HepG2 (cell line): ENCODE measurements around the gene CLEC18A.
"Not testable (repeated sequence)": the region's sequence is repeated elsewhere in the genome, so short reads cannot be mapped to it uniquely, and the experiment has no call there.

ENCODE experiments used
- AFF4 ChIP-seq: sonication (generic); formaldehyde crosslinking; IDR thresholded peaks from 2 replicates; pipeline ENCODE4 v1.4.0; 2020; ENCODE audit warnings: missing genetic modification reagents
- EZH2 ChIP-seq: conservative IDR thresholded peaks from 2 replicates; pipeline ENCODE4 v1.6.1; 2012; ENCODE audit warnings: mild to moderate bottlenecking, low read depth, low read length, moderate library complexity
- HIVEP1 ChIP-seq: sonication (generic); formaldehyde crosslinking; IDR thresholded peaks from 2 replicates; pipeline ENCODE4 v1.4.0; 2020; ENCODE audit warnings: mild to moderate bottlenecking, missing genetic modification reagents
- POGK ChIP-seq: sonication (generic); formaldehyde crosslinking; conservative IDR thresholded peaks from 2 replicates; pipeline ENCODE4 v1.8.0; 2022; ENCODE audit warnings: mild to moderate bottlenecking, moderate library complexity, missing genetic modification reagents
- REPIN1 ChIP-seq: sonication (generic); formaldehyde crosslinking; IDR thresholded peaks from 2 replicates; pipeline ENCODE4 v1.8.0; 2022; ENCODE audit warnings: missing genetic modification reagents, low read depth, mild to moderate bottlenecking, borderline replicate concordance
- SNAI1 ChIP-seq: sonication (generic); formaldehyde crosslinking; IDR thresholded peaks from 2 replicates; pipeline ENCODE4 v1.5.0; 2020; ENCODE audit warnings: mild to moderate bottlenecking, missing genetic modification reagents, borderline replicate concordance
- ZNF615 ChIP-seq: sonication (generic); formaldehyde crosslinking; IDR thresholded peaks from 2 replicates; pipeline ENCODE4 v1.5.0; 2020; ENCODE audit warnings: mild to moderate bottlenecking, missing genetic modification reagents, borderline replicate concordance
- TF ChIP-seq, protein P1 (sequence below): sonication (generic); formaldehyde crosslinking; IDR thresholded peaks from 2 replicates; pipeline ENCODE4 v1.4.0; 2020; ENCODE audit warnings: missing genetic modification reagents
- TF ChIP-seq, protein P2 (sequence below): sonication (generic); formaldehyde crosslinking; IDR thresholded peaks from 2 replicates; pipeline ENCODE4 v1.4.0; 2020; ENCODE audit warnings: missing genetic modification reagents, mild to moderate bottlenecking, borderline replicate concordance

- TF ChIP-seq POGK; EZH2; ZNF615 (CRISPR knock-in tag); REPIN1; HIVEP1 (CRISPR knock-in tag); SNAI1 (CRISPR knock-in tag); AFF4 (CRISPR knock-in tag): not testable (repeated sequence)
- TF ChIP-seq, protein P1, sequence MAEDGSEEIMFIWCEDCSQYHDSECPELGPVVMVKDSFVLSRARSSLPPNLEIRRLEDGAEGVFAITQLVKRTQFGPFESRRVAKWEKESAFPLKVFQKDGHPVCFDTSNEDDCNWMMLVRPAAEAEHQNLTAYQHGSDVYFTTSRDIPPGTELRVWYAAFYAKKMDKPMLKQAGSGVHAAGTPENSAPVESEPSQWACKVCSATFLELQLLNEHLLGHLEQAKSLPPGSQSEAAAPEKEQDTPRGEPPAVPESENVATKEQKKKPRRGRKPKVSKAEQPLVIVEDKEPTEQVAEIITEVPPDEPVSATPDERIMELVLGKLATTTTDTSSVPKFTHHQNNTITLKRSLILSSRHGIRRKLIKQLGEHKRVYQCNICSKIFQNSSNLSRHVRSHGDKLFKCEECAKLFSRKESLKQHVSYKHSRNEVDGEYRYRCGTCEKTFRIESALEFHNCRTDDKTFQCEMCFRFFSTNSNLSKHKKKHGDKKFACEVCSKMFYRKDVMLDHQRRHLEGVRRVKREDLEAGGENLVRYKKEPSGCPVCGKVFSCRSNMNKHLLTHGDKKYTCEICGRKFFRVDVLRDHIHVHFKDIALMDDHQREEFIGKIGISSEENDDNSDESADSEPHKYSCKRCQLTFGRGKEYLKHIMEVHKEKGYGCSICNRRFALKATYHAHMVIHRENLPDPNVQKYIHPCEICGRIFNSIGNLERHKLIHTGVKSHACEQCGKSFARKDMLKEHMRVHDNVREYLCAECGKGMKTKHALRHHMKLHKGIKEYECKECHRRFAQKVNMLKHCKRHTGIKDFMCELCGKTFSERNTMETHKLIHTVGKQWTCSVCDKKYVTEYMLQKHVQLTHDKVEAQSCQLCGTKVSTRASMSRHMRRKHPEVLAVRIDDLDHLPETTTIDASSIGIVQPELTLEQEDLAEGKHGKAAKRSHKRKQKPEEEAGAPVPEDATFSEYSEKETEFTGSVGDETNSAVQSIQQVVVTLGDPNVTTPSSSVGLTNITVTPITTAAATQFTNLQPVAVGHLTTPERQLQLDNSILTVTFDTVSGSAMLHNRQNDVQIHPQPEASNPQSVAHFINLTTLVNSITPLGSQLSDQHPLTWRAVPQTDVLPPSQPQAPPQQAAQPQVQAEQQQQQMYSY (CRISPR knock-in tag) = not testable (repeated sequence)
- TF ChIP-seq, protein P2, sequence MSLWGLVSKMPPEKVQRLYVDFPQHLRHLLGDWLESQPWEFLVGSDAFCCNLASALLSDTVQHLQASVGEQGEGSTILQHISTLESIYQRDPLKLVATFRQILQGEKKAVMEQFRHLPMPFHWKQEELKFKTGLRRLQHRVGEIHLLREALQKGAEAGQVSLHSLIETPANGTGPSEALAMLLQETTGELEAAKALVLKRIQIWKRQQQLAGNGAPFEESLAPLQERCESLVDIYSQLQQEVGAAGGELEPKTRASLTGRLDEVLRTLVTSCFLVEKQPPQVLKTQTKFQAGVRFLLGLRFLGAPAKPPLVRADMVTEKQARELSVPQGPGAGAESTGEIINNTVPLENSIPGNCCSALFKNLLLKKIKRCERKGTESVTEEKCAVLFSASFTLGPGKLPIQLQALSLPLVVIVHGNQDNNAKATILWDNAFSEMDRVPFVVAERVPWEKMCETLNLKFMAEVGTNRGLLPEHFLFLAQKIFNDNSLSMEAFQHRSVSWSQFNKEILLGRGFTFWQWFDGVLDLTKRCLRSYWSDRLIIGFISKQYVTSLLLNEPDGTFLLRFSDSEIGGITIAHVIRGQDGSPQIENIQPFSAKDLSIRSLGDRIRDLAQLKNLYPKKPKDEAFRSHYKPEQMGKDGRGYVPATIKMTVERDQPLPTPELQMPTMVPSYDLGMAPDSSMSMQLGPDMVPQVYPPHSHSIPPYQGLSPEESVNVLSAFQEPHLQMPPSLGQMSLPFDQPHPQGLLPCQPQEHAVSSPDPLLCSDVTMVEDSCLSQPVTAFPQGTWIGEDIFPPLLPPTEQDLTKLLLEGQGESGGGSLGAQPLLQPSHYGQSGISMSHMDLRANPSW = not testable (repeated sequence)
These were observed 46.8 kb downstream of the CLEC18A start for GRCh38 chr16:69997956-69998355.
